GM21367 (cell line): Measurements from ENCODE around the gene EIF4E2.

Source experiments
- ATAC-seq: cut with Tn5 transposase; IDR thresholded peaks from one replicate; pipeline ENCODE4 v1.9.1; 2021; ENCODE audit not compliant: unreplicated experiment

Gene EIF4E2

GRCh38 chr2:232593982-232594381, 43.5 kb downstream of the EIF4E2 start:
- no peak for ATAC-seq

GRCh38 chr2:232597362-232598079, 47.0 kb downstream of the EIF4E2 start:
- ATAC-seq = no peak

- ATAC-seq = no peak
These were observed 47.8 kb downstream of the EIF4E2 start for GRCh38 chr2:232598293-232598692.

GRCh38 chr2:232600053-232600773, 49.7 kb downstream of the EIF4E2 start:
- ATAC-seq = no peak

- no peak for ATAC-seq
These were observed 52.8 kb downstream of the EIF4E2 start for GRCh38 chr2:232603283-232603682.

- no peak for ATAC-seq
These were observed 54.0 kb downstream of the EIF4E2 start for GRCh38 chr2:232604535-232604934.

- ATAC-seq = no peak
These were observed 56.5 kb downstream of the EIF4E2 start for GRCh38 chr2:232607011-232607410.

- ATAC-seq = no peak
These were observed 59.1 kb downstream of the EIF4E2 start for GRCh38 chr2:232609607-232610006.

- no peak for ATAC-seq
These were observed 59.6 kb downstream of the EIF4E2 start for GRCh38 chr2:232610081-232610480.

- ATAC-seq = no peak
These were observed 60.6 kb downstream of the EIF4E2 start for GRCh38 chr2:232611061-232611460.

GRCh38 chr2:232611559-232612218, 61.2 kb downstream of the EIF4E2 start:
- ATAC-seq = no peak

- no peak for ATAC-seq
These were observed 63.1 kb downstream of the EIF4E2 start for GRCh38 chr2:232613538-232614134.

GRCh38 chr2:232615339-232615738, 64.8 kb downstream of the EIF4E2 start:
- no peak for ATAC-seq
